WI38 (cell line): Measurements from ENCODE around the gene RNF149.

ENCODE experiments used
- H3K4me3 ChIP-seq: 2 replicates; pipeline ENCODE4 v1.5.1; 2011; ENCODE audit warnings: low read depth, mild to moderate bottlenecking, control low read depth, low read length
- CTCF ChIP-seq: IDR thresholded peaks from 2 replicates; pipeline ENCODE4 v1.5.1; 2012; ENCODE audit warnings: low read depth, mild to moderate bottlenecking, control low read depth, low read length

Gene RNF149

DNA sequence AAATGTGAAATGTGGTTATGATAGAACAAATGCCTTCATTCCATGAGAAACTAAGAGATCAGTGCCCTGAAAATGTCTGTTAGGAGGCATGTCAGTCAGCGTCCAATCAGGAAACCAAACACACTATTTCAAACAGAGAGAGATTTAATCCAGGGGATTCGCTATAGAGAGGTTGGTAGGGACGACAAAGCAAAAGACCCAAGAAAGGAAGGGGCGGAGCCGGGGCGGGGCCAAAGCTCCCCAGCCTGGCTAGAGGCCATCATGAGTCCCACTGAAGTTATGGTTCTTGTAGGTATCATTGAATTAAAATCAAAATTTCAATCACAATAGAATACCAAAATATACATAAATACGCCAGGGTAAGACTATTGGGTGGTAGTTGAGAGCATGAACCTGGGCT, 32.9 kb upstream of the RNF149 start:
- no peak overlapping the region for H3K4me3 ChIP-seq
- TF ChIP-seq CTCF, result no peak

DNA sequence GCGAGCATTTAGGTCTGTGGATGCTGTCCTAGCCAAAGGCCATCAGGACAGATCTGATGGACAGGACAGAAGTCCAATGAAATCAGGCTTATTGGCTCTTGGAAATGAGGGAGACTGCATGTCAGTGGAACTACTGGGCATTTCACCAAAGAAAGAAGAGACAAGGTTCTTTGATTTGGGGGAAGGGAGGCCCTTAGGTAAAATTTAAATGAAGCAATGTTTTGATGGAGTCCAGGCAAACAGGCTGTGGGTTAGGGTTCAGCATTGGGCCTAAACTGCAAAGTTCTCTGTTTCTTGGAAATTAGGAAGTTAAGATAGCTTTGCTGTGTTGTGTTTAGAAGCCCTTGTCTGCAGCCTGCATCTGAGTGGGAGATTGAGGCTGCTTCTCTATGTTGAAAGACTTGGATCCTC, 31.6 kb upstream of the RNF149 start:
- no peak for TF ChIP-seq CTCF

GRCh38 chr2:101339266-101339880, 30.9 kb upstream of the RNF149 start:
- H3K4me3 ChIP-seq, result no peak overlapping the region
- TF ChIP-seq CTCF, result no peak

More for the DNA sequence above, 31.6 kb upstream of the RNF149 start:
- H3K4me3 ChIP-seq, result no peak overlapping the region

DNA sequence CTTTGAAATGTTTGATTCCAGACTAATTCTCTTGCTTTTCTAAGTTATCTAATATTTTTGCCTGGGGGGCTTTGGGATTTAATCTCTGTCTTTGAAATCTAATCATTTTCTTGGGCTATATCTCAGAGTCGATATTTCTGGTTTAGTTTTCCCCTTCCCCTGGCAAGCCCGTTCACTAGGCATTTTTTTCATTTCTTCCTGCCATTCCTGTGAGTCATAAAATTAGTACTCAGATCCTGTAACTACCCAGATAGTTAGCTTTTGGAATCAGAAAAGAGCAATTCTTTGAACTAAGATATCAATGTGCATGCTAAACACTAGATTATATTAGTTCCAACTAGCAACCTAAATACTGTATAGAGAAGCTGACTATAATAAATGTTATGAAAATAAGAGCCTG, 29.4 kb upstream of the RNF149 start:
- TF ChIP-seq CTCF, result no peak
- no peak overlapping the region for H3K4me3 ChIP-seq

GRCh38 chr2:101332885-101333766, 24.6 kb upstream of the RNF149 start:
- no peak for TF ChIP-seq CTCF
- no peak overlapping the region for H3K4me3 ChIP-seq

DNA sequence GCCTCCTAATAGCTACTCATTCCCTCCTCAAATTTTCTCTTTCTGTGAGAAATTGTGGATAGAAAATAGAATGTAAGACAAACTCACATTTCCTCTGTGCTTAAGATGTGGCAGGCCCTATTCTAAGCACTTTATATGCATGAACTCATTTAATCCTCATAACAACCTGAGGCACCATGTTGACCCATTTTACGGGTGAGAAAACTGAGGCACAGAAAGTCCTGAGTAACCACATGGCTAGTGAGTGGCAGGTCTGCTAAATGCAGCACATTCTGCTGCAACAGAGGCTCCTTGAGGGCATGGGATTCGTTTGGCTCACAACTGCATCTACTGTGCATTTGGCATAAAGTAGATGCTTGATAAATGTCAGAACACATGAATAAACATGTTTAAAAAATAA, 22.7 kb upstream of the RNF149 start:
- no peak overlapping the region for H3K4me3 ChIP-seq
- no peak for TF ChIP-seq CTCF
